Measurements from ENCODE around the gene KIF15.

Gene KIF15

DNA sequence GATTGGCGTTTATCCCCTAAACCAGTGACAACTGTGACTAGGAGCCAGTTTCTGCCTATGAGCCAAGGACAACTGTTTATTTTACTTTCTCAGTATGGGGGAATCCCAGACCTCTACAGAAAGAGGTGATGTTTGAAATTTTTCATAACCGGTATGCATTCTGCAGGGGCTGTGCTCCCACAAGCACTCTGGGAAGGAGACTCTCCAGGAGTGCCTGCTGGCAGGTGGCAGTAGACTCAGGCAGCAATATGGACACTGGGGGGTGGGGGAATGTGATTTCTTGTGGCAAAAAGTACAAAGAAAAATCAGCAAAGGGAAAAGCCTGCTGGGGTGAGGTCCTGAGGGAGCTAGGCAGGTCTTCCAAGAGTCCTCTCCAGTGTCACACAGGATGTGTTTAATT is 118.7 kb downstream of the KIF15 start:
- DNase-seq = no peak

DNA sequence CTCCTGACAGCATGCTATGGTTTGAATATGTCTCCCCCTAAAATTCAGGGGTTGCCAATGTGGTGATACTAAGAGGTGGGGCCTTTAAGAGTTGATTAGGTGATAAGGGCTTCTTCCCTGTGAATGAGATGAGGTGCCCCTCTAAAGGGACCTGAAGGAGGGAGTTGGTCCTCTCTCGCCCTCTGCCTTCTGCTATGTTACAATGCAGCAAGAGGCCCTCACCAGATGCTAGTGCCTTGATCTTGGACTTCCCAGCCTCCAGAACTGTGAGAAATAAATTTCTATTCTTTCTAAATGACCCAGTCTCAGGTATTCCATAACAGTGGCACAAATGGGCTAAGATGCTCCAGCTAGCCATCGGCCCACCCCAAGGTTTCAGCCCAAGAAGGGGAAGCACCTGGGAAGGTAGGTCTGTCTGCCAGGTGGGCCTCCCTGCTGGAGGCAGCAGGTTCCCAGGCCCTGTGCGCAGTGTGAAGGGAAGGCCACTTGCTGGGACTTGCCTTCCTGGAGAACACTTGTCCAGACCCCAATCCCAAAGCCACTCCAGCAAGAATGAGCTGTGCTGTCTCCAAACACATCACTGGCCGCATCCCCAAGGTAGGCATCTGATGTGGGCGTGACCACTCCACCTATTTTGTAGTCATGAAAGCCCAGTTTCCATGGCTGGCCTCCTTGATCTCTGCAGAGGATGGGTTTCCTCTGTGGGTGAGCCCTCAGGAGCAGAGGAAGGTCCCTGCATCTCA is 121.8 kb downstream of the KIF15 start:
- no peak for DNase-seq

DNA sequence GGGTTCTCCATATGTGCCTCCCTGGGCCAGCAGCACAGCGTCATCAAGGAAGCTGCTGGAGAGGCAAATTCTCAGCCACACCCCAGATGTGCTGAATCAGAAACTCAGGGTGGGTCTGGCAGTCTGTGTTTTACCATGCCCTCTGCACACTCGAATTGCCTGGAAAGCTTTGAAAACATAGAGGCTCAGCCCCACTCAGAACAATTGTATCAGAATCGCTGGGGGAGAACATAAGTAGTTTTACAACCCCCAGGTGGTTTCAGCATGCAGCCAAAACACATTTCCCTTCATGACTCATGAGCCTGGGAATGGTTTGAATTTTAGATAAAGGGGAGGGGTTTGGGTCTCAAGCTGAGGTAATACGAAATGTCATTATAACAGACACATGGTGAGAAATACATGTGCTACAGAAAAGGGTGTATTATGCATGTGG is 122.4 kb downstream of the KIF15 start:
- no peak for DNase-seq

DNA sequence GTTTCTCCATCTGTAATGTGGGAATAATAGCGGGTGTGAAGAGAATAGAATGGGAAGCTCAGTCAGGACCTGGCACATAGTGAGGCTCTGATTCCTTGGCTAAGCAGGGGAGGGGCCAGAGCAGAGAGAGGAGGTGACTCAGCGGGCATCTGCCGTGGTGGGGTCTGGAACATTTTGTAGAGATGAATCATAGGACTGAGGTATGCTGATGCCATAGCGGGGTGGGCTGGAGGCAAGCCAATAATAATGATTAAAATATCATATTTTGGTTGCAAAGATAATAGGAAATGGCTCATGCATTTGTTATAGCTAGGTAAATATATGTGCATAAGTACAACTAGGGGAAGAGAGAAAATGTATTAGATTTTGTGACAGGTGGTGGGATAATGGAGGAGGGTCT is 124.0 kb downstream of the KIF15 start:
- DNase-seq = no peak

DNA sequence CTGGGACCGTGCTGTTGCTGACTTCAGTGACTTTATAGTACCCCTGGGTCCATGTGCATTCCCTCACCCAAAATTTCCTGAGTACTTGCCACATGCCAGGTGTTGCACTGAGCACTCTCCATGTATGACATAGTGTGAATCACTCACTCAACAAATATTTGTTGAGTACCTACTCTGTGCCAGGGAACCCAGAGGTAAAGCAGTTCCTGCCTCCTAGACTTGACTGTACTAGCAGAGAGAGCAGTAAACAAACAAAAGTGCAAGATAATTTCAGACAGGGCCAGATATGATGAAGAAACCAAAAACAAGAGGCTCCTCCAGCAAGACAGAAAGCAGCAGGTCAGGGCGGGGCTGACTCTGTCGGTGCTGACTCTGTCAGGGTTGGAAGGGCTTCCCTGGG is 125.0 kb downstream of the KIF15 start:
- DNase-seq = no peak

DNA sequence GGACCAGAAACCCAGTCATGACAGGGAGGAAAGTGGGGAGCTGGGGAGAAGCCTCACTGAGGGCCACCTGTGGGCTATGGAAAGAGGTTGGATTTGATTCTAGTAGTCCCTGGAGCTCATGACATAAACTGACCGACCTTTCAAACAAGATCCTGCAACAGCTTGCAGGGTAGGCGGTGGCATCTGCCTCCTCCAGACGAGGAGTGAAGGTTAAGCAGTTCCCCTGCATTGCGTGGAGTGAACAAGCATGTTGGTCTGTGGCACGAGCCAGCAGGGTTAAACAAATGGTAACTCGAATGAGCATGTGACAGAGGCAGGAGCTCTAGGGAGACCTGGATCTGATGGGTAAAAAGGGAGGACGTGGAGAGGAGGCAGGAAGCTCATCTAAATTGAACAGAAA is 125.5 kb downstream of the KIF15 start:
- no peak for DNase-seq

DNA sequence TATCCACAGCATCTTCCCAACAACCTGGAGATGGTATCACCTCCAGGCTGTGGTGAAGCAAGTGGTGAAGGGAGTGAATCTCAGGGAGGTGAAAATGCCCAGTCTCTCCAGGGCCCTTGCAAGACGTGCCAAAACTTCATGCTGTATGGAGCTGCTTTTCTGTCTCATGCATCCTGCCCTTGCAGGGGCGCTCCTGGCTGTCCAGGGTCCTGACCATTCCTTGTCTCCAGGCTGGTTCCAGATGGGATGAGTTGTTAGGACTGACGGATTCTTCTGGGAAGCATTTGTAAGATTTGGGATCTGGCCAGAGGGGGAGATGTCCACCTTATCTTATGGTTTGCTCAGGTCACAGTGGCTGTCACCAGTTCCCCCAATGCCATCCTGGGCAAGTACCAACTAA is 128.7 kb downstream of the KIF15 start:
- no peak for DNase-seq

DNA sequence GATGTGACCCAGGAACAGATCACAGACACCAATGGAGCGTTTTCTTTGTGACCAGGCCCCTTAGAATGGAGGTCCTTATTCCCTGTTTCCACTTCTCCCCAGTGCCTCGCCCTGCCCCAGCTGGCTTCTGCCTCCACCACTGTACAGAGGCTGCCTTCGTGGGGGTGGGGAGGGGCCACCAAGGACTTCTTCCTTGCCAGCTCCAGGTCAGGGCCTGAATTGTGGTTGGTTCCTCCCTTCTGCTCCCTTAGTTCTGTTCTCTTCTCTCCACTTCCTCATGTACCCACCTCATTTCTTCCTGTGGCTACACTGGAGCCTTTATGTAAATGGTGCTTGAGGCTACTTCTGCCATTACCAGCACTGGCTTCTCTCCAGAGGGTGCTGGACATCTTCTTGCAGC is 129.3 kb downstream of the KIF15 start:
- DNase-seq = no peak

DNA sequence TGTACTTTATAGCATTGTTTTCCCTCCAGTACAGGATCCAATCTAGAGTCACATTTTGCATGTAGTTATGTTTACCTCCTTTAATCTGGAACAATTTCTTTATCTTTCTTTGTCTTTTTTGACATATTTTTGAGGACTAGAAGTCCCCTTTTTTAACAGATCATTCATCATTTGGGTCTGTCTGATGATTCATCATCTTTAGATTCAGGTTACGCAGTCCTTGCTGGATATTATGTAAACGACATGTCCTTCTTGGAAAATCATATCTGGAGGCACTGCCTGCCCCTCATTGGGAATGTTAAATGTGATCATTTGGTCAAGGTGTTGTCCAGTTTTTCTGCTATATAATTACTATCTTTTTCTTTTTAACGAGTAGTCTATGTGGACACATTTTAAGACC is 131.1 kb downstream of the KIF15 start:
- DNase-seq = no peak

DNA sequence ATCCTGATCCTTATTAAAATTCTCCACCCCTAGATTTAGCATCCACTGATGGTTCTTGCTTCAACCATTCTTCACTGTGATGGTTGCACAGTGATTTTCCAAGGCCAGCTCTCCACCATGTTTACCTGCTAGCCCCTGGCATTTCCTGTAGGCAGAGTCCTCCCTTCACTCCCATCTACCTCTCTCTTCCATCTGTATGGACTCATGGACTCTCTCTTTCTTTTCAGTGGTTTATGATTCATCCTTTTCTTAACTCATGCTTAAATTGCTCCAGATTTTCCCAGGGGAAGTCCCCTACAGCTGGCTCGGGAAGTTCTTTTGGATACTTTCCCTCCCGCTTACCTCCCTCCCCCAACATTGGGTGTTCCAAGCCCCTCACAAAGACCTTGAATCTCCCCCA is 131.5 kb downstream of the KIF15 start:
- no peak for DNase-seq

DNA sequence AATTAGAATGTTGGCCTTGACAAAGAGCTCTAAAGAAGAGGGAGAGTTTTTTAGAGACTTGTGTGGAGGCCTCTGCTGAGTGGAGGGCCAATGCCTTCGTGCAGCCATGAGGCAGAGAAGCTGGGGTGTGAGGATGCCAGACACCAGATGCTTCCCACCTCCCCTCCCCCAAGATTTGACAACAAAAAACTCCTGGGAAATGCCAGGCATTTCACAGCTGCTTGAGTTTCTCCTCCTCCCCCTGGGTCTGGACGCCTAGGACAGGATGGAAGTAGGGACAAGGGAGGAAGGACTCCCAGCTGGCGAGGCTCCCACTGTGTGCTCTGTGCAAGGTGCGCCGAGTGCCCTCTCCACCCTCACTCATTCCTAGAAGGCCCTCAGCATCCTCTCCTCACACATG is 132.9 kb downstream of the KIF15 start:
- DNase-seq = no peak

DNA sequence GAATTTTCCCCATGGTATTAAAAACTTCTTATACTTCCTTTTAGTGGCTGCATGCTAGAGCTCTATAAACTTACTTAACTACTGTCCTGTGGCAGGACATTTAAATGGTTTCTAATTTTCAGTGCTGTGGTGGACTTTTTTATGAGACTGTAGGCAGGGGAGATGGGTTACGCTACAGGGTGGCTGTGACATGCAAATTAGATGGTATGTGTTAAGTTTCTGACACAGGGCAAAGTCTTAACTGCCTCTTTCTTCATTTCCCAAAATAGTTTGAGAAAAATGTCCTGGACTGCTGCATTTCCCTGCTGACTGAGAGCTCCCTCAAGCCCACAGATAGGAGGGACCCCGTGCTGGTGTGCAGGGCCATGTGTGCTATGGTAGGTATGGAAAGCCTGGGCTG is 134.8 kb downstream of the KIF15 start:
- no peak for DNase-seq

DNA sequence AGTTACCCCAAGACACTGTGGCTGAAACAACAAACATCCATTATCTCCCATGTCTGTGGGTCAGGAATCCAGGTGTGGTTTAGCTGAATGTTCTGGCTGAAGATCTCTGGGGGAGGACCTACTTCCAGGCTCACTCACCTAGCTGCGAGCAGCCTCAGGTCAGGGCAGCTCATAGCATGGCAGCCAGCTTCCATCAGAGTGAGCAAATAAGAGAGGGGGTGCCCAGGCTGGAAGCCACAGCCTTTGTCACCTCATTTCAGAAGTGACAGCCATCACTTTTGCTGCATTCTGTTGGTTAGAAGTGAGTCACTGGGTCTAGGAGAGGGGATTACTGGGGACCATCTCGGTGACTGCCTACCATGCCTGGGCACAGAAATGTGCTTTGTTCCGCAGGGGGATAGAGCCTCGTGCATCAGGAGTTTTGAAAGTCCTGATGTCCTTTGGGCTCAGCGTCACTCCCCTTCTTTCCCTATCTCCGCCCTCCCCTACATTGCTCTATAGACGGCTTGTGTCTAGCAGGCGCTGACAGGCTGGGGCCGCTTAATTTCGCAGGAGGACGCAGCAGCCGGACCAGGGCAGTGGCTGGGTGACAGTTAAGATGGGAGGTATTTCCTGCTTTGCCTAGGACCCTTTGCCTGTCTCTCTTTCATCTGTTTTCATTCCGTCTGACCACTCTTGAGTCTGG is 138.2 kb downstream of the KIF15 start:
- no peak for DNase-seq

DNA sequence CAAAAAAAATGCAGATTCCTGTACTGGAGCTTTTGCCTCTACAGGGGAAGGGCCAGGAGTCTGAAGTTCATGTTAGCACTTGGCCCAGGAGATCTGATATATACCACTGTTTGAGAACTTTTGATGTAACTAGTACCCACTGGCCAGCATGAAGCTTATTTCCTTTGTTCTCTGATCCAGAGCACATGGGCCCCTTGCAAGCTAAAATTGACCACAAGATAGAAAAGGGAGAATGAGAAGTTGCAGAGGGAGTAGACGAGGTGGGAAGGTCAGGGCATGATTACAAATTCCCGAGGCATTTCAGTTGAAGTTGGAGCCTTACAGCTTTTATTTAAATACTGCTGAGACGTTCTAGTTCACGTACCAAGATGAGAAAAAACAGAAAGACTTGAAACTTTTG is 141.0 kb downstream of the KIF15 start:
- no peak for DNase-seq

All from activated CD8-positive, alpha-beta memory T cell treated with anti-CD3 and anti-CD28 coated beads, Interleukin-2, amount 50 U/mL, for 48 hours (primary cell).